DMS79 (cell line): ENCODE results near the gene PREB.

Source experiments
- DNase-seq: peaks from one replicate; lab custom pipeline; 2025; lab: John Stamatoyannopoulos, UW

Gene PREB

GRCh38 chr2:27082773-27083409 lies 51.5 kb downstream of the PREB start:
- no peak for DNase-seq

- DNase-seq, result no peak
Measured at GRCh38 chr2:27081984-27082772, 52.3 kb downstream of the PREB start.
